ENCODE data around the gene NECAB2.

The NECAB2 gene

GRCh38 chr16:83965444-83966152 is 2.4 kb upstream of the NECAB2 start:
- no peak for DNase-seq (ENCODE audit: low read depth in 2 of 2, low spot score in 1 of 2)

GRCh38 chr16:83966153-83966696 is 1.8 kb upstream of the NECAB2 start:
- DNase-seq (ENCODE audit: low read depth in 2 of 2, low spot score in 1 of 2) = no peak

GRCh38 chr16:83967091-83967490 is 953 bp upstream of the NECAB2 start:
- DNase-seq (ENCODE audit: low read depth in 2 of 2, low spot score in 1 of 2) = no peak

GRCh38 chr16:83968306-83968851 is 335 bp downstream of the NECAB2 start:
- DNase-seq (ENCODE audit: low read depth in 2 of 2, low spot score in 1 of 2) = no peak

DNA sequence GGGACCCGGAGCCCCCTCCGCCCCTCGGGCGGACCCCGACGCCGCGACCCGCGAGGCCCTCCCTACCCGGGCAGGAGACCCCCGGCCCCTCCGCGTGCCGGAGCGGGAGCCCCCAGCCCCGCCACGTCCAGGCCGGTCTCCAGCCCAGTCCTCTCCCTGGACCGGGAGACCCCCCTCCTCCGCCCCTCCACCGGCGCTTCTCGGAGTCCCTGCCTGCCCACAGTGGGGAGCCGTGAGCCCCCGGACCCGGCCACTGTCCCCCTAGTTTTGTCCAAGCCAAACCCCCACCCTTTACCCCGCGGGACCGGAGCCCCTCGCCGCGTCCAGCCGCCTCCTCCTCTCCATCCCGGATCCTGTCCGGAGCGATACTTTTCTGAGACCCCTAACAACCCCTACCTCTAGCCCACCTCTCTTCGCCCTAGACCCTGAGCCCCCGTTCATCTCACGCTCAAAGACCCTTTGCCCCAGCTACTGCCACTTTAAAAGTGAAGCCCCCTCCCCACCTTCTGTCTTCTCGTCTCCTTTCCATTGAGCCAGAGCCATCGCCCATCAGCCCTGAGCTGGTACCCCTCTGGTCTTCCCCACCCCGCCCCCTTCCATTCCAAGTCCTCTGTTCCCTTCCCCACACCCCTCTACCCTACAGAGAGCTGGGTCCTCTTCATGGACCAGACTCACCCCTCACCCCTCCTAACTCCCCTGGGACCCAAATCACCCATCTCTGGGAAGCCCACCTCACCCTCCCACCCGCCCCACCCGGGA is 1.0 kb downstream of the NECAB2 start:
- no peak for DNase-seq (ENCODE audit: low read depth in 2 of 2, low spot score in 1 of 2)

GRCh38 chr16:83969771-83970429 is 1.9 kb downstream of the NECAB2 start:
- no peak for DNase-seq (ENCODE audit: low read depth in 2 of 2, low spot score in 1 of 2)

DNA sequence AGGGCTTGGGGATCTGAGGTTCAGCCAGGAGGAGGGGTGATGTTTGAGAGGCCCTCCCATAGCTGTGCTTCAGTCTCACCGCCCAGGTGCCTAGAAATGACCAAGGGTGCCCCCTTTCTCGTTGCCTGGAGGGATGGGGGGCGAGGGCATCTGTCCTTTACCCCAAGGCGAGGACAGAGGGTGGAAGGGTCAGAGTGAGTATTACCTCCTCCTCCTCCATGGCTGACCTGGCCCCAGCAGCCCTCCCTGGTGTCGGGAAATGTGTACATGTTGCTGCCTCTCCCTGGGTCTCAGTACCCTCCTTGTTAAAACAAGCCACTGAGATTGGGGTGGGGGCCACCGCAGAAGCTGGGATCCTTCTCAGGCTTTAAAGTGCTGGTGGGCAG is 2.4 kb downstream of the NECAB2 start:
- DNase-seq (ENCODE audit: low read depth in 2 of 2, low spot score in 1 of 2) = no peak

DNA sequence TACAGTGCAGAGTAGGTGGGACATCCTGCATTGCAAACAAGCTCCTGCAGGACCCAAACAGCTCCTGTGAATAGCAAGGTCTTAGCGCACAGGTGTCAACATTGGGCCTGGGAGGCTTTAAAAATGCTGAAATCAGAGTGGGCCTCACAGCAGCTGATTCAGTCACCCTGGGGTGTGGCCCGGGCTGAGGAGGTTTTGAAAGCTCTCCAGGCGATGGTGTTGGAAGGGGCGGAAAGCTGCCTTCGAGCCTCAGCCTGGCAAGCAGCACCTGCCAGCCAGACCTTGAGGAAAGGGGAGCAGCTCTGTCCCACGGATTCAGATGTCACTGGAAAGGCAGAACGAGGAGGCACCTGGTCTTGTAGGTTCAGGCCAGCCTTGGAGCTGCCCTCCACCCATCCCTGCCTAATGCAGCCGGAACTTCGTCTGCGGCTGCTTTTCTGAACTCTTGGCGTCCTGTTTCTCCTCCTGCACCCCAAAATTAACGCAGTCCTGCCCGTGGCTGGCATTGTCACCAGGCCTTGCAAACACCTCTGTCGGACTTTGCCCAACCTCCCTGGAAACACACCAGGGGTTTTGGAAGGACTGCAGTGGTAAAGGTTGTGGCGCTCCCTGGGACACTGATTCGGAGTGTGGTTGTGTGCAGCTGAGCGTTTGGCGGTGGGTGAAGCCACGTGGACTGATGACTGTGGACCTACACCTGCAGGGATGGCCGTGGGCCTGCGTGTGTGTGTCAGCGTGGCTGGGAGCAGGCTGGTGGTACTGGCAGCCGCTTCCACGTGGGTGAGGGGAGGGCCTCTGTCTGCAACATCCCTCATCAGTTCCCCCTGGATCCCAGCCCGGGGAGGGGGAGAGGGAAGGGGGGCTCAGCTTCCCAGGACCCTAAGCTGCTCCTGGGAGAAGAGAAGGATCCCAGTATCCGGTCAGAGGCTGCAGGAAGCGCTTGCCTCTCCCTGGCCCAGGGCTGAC is 3.4 kb downstream of the NECAB2 start:
- DNase-seq (ENCODE audit: low read depth in 2 of 2, low spot score in 1 of 2) = no peak

- no peak for DNase-seq (ENCODE audit: low read depth in 2 of 2, low spot score in 1 of 2)
Observed at GRCh38 chr16:83972256-83973008, 4.4 kb downstream of the NECAB2 start.

GRCh38 chr16:83973077-83973476 is 5.0 kb downstream of the NECAB2 start:
- no peak for DNase-seq (ENCODE audit: low read depth in 2 of 2, low spot score in 1 of 2)

DNA sequence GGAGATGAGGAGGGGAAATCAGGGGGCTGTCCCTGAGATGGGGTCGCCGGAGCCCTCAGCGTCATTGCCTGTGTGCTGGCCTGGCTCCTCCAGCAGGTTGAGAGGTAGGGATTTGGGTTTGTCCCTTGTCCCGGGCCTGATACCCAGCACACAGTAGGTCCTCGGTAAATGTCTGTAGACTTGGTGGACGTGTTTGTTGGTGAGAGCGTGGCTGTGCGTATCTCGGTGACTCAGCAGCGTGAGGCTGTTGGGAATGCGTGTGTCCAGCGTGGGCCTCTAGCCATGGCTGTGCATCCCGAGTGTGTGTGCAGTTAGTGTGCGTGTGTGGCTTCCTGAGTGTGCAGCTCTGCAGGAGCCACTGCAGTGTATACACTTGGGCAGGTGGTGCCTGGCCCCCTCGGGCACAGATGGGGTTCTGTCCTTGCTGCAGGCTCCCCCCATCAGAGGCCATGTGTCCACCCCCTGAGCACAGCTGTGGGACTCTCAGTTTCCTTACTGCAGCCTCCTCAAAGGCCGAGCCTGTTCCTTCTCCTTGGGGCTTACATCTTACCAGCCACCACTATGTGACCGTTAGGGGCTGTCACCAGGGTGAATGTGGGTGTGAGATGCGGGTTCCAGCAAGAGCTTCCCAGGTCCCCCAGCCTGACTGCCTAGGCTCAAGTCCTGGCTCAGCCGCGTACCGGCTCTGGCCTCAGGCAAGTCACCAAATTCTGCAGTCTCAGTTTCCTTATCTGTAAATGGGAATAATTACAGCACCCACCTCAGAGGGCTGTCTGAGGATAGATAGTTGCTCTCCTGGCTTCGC is 5.7 kb downstream of the NECAB2 start:
- no peak for DNase-seq (ENCODE audit: low read depth in 2 of 2, low spot score in 1 of 2)

DNA sequence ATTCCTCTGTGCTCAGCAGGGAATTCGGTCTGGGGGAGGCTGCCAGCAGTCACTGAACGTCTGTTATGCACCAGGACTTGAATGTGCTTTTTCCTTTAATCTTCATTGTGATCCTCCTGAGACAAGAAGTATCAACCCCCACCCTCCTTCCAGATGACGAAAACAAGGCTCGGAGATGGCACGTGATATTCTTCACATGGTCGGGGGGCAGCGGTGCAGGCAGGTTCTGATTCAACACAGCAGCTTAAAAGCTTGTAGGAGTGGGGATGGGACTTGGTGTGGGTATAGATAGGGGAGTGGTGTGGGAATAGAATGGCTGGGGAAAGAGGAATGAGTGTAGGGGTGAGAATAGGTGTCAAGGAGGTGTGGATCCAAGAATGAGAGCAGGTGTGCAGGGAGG is 6.4 kb downstream of the NECAB2 start:
- no peak for DNase-seq (ENCODE audit: low read depth in 2 of 2, low spot score in 1 of 2)

- no peak for DNase-seq (ENCODE audit: low read depth in 2 of 2, low spot score in 1 of 2)
Observed at GRCh38 chr16:83975590-83976260, 7.7 kb downstream of the NECAB2 start.

- DNase-seq (ENCODE audit: low read depth in 2 of 2, low spot score in 1 of 2) = no peak
Observed at GRCh38 chr16:83977056-83977815, 9.2 kb downstream of the NECAB2 start.

DNA sequence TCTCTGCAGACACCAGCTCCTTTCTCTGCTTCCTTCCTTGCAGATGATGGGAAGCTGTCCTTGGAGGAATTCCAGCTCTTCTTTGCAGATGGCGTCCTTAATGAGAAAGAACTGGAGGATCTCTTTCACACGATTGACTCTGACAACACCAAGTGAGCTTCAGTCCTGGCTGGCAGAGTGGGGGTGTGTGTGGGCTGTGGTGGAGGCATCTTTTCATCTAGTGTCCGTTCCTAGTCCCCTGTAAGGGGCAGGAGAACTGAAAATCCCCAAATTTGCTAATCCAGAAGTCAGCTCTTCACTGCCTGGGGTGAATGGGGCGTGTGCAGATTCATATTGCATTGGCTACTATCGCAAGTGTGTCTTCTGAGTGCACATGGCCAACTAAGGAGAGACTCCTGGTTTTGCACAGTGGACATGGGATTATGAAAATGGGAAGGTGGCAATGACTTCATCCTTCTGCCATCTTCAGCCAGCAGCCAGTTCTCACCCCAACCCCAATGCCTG is 10.4 kb downstream of the NECAB2 start:
- DNase-seq (ENCODE audit: low read depth in 2 of 2, low spot score in 1 of 2) = no peak

GRCh38 chr16:83979441-83979840 is 11.4 kb downstream of the NECAB2 start:
- no peak for DNase-seq (ENCODE audit: low read depth in 2 of 2, low spot score in 1 of 2)

GRCh38 chr16:83980794-83981193 is 12.8 kb downstream of the NECAB2 start:
- no peak for DNase-seq (ENCODE audit: low read depth in 2 of 2, low spot score in 1 of 2)
